ENCODE results near the gene MED12L.

Gene MED12L

DNA sequence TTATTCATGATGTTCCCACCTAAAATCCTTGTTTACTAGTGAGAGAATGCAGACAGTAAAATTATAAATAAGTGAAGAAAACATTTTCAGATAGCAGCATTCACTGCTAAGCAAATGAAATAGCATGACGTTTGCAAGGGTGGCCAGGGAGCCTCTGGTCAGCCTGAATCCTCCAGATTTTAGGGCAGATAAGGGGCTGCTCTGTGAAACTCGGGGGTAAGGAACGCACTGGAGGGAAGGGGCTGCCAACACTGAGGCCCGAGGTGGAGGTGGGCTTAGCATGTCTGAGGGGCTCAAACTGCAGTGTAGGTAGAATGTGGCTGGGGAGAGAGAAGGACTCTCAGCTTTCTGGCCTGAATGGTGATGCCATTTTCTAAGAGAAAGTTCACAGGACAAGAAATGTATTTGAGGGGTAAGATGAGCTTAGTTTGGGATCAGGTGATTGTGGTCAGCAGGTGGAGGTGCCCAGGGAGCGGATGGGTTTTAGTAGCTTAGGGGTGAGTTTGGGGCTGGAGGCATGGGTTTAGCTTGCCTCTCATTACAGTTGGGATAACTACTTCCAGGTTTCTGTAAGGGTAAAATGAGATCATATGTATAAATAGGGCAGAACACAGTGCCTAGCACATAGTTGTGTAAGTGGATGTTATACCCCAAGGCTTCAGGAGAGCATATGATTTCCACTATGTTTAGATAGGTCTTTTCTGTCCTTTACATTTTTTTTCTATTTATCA is 97.0 kb downstream of the MED12L start:
- DNase-seq, result no peak

DNA sequence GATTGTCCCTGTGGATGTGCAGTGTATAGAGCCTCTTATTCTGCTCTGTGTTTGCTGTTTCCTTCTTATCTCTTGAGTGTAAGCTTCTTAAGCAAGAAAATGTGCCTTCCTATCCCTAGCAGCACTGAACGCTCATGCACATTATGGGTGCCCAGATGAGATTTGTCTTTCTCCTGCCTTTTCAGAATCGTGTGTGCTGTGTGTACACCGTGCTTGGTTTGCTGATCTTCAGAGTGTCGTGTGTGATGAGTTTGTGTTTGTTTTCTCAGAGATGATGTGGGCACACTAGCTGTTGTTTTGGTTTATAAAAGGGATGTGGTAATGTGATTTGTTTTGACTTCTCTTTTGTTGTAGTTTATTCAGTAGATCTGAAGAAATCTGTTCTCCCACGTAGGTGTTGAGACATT is 97.8 kb downstream of the MED12L start:
- DNase-seq, result no peak

DNA sequence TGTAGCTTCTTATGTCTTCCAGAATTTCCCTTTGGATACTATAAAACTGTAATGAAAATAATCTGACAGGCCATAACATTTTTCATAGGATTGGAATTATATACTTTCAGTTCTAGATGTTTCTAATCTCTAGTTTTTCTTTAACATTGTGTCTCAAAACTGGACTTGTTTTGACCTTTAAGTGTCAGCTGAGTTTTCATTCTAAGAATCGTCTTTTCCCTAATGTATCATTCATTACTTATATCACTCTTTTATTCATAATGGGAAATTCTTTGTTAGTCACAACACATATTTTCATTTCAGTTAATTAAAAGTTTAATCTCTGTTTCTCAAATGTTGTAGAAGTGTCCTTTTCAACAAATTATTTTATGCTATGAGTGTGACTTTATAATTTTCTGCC is 105.6 kb downstream of the MED12L start:
- DNase-seq, result no peak

DNA sequence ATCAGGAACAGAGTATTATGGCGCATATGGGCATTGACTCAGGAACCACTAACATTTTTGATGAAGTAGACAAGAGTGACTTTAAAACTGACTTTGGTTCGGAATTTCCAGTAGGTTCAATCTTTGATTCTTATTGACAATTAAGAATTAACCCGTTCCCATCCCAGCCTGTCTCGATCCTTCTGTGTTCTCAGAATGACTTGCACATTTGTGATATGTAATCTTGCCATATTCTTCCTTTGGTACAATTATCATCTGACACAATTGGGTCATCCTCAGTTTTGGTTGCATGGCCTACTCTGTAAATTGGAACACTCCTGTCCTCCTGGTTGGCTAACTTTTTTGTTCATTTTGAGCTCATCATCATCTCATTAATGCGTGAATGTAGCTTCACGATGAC is 107.1 kb downstream of the MED12L start:
- no peak for DNase-seq

DNA sequence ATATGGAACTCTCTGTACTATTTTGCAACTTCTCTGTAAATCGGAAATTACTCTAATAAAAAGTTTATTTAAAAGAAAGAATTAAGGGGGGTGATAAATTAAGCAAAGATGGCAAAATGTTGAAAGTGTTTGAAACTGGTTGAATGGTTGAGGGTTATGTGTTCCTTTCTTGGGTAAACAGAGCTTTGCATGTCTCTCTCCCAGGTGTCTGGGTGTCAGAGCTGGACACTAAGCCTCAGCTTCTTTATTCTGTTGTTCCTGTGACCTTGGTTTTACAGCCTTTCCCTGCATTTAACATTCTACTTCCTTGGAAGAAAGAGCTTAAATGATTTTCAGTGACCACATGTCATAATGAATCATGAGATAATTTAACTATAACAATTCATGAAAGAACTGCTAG is 110.4 kb downstream of the MED12L start:
- DNase-seq, result no peak

DNA sequence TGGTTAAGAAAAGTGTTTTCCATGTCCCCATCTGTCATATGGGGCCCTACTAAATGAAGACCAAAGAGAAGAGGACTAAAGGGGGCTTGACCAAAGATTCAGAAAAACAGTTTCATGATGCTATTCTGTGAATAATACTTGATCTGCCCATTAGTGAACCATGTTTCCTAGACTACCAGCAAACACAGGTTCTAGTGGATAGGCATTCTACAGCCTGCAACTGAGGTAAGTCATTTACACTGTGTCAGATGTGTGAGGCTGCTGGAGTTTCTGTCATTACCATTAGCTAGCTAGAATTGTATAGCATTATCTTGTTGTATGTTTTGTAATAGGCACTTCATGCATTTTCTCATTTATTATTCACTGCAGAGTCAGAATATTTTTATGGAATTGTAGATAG is 111.0 kb downstream of the MED12L start:
- no peak for DNase-seq

DNA sequence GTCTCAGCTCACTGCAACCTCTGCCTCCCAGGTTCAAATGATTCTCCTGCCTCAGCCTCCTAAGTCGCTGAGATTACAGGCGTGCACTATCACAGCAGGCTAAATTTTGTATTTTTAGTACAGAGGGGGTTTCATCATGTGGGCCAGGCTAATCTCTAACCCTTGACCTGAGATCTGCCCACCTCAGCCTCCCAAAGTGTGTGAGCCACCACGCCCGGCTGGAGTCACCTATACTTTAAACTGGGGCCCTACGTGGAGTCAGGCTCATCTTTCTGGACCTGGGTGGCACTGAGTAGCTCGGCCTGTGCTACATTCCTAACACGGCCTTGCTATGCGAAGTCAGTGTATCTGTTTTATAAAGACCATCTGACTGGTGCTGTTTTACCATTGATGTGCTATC is 111.8 kb downstream of the MED12L start:
- no peak for DNase-seq

DNA sequence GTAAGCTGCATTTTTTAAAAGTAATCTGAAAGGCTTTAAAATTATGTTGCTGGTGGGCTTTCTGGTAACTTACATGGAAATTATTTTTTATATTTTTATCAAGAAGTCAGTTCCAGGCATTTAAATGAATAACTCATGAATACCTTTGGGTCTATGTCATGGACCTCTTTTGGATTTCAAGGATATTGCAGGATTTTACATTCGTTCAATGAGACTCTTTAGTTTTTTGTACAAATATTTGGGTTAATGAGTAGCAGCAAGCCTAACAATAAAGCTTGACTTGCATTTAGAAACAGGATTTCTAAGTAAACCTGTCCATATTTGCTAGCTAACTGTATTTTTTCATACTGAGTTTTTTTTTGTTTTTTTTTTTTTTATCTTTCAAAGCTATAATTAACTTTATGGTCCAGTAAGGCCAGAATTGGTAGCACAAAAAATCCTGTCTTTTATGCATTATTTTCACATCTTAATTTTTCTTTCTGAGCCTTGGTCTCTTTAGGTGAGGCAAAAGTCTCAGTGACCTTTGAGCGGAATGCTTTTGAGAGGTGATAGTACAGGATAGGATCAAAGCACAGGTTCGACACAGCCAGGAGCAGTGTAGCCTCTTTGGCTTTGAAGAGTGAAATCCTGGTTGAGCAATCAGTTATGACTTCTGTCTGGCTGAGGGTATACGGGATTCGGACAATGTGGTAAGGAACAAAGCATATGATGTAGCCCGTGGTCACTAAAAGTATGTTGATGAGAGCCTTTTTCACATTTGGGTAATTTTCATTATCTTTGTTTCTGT is 112.7 kb downstream of the MED12L start:
- DNase-seq, result no peak

DNA sequence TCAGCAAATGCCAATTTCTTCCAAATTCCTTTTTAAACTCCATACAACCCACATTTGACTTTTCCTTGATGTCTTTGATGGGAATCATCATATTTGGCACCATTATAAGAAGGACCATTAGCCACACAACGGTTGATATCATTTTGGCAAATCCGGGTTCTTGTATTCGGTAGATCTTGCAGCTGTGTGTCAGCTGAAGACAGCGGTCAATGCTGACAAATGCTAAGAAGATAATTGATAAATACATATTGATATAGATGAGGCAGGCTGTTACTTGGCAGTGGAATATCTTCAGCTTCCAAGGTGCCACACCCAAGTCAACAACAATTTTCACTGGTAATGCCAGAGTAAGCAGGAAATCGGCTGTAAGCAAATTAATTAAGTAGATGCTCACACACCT is 113.4 kb downstream of the MED12L start:
- no peak for DNase-seq

DNA sequence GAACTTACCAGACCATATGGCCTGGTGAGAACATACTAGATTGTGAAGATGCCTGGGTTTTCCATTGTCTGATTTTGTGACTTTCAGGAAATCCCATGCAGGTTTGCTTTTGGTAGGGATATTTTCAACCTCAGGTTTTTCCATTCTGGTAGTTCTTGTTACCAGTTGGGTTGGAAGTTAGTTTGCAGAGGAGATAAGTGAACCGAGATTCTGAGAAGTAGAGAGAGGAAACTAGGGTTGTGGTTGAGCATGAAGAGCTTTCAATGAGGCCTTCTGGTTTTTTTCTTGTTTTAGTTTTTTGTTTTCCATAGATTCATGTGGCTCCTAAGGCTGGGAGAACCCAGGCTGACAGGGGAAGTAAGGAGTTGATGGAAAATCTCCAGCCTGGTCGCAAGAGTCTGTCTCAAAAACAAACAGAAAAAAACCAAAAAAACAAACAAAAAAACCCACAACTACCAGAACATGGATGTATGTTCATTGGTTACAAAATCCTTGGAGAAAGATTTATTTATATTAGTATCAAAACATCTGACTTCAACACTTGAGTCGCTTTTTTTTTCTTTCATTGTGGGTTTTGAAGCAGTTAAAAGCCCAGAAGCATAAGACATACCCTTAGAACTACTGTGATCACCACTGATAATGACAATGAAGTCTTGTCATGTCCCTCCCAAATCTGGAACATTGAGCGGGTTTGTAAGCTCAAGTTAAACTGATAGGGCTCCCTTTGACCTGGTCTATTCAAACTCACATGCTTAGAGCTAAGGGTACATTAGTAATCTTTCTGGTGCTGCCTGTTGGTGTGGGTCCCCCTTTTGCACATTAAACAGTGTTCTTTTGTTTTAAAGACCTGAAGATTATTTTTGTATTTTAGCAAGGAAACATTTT is 114.3 kb downstream of the MED12L start:
- no peak for DNase-seq

DNA sequence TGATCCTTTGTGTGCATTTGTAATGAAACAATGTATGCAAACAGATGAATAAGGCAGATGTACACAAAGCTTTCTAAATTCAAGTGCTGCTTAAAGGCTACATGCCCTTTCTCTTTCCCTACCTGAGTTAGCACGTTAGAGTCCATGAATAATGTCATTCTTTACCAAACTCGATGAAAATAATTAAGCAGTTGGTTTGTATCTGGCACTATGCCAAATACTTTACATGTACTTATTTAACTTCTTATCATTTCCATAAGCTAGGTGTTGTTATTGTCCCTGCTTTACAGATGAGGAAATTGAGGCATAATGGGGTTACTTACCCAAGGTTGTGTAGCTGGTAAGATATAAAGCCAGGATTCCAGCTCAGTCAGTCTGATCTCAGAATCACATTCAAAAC is 115.1 kb downstream of the MED12L start:
- no peak for DNase-seq

DNA sequence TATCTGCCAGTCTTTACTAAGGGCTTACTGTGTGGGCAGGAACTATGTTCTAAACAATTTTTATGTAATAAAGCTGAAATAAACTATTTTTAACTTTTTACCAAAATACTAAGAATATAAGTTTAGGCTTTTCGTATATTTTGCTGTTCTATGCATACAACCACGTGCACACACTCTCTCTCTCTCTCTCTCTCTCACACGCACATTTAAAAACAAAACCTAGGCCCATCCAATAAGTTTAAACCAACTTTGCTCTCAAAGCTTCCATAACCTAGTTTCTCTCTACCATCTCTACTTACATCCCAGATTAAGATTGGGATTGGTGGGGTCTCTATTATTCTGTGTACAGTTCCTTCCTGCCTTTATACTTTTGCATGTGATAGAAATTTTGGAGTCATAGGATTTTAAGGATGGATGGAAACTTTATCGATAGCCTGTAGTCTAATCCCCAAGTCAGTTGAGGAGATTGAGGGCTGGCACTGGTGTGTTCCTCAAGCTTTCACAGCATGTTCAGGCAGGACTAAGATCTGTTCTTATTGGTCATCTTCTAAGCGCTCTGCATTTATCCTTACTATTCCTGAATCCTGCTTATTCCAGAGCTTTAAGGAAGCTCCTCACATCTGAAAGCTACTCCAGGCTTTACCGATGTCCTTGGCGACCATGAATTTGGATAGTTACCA is 115.7 kb downstream of the MED12L start:
- DNase-seq, result no peak

DNA sequence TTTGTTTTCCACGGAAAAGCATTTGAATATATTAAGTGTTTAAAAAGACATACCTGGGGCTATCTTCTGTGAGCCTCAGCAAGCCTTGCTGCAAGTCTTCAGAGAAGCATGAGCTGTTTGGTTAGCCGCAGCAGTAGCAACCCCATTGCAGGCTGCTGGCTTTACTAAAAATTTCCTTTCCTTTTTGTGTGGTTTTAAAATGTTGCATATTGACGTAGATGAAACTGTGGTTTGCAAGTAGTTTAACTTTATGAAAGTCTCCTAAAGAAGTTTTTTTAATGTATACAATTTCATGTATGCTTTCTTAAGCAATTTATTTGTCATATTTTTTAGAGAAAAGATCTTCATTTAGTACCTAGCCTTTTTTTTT is 117.6 kb downstream of the MED12L start, which contains the start of gene GPR171:
Gene GPR171 (minus strand): TSS at position 166 of the 370 bp plus-strand sequence. CDS start 3,830 bp downstream, outside the sequence.
- peak; percentile 60 for DNase-seq

DNA sequence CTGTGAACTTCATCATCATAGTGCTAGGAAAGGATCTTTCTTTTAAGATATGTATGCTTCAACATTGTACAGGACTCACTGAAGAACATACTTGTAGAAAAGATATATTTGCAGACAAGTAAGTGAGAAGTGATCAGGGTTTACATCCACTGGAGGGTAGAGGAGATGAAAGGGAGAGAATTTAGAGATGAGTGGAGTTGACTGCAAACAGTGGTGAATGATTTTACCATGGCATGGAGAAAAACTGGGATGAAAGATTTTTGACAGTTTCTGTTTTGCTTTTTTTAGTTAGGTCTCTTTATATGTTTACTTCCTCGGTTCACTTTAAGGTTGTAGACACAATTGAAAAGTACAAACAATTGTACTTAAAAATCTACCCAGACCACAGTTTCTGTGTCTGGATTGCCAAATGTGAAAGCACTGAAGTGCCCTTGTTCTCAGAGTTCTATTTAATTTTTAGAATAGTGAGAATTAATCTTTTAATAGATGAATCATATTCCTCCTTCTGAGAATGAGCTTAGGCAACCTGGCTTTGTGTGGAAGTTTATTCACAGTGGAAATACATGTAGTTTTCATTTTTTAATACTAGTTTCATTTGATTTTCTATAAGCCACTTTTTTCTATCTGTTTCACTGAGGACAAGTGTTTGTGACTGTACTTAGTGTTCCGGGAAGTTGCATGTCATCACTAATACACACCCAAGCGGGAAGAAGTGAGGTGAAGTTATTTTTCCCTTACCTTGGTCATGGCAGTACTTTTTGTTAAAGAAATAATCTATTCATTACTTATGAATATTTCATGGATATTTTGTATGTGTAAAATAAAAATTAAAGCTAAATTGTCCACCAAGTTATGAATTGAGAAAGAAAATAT is 119.3 kb downstream of the MED12L start:
- no peak for DNase-seq

DNA sequence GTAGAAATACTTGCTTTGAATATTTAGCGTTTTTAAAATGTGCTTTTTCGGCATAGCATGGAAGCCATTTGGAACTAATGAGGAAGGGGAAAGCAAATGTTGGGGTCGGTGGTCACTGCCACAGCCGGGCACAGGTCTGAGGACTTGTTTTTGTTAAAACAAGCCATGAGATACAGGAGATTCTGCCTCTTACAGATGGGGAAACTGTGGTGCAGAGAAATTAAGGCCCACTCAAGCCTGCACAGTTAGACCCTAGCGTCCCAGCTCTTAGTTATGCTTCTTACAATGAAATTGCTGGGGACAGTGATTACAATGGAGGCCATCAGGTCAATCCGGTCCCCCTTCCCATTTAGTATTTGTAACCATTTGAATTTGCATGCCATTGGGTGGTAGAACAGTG is 120.0 kb downstream of the MED12L start:
- no peak for DNase-seq

DNA sequence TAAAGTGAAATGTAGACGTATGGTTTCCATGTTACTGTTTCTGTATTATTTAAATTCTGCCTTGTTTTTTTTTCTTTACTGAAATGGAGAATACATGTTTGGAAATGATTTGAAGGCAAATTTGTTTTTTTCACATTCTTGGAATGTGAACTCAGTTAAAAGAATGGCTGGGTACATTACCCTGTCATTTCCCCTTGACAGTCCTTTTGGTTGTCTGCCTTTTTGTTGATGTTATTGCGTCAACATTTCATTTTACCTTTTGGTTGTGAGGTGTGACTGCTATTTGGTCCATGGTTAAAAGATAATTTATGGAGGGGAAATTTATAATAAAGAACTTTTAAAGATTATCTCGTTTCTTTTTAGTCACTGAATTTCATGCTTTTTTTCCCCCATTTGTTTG is 120.7 kb downstream of the MED12L start:
- no peak for DNase-seq

DNA sequence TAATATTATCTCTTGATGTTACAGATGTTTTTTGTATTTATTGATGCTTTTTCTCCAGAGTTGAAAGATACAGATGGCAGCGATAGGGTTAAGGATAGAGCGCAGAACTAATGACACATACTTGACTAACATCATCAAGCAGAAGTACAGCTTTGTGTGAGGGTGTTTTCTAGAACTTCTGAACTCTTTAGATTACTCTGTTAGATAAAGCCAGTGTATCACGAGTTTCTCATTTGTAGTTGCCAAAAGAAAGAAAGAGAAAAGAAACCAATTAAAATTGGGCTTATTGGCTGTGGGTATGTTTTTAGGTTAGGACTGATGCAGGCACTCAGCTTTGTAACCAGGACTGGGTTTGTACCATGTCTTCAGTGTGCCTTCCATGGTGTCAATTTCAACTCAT is 124.2 kb downstream of the MED12L start:
- DNase-seq, result no peak

DNA sequence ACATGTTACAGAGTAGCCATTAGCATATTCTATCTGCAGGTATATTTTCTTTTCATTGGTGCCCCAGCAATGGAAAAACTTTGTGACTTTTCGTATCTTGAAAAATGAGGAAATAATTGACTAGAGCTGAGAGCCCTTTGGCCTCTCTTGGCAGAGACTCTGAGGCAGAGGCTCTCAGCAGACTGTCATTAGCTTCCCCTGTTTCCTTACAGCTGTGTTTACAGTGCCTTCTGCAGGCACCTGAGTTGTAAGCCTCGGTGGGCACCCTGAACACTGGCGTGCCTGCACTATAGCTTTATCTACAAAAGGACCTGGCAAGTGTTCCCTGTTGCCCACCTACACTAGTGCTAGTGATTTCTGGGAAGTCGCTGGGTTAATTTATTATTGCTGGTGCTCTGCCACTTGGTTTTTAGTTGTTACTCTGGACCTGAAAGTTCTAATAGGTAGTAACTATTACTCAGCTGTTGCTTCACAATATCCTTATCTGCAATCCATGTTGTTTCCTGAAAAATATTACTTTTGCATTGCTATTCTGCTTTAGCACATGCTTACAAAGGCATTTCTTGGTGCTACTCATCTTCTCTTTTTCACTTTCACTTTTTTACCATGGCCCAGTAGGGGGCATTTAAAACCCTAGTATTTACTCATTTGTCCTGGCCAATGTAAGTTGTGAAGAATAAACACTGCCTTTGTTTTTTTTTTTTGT is 125.4 kb downstream of the MED12L start:
- DNase-seq, result no peak

DNA sequence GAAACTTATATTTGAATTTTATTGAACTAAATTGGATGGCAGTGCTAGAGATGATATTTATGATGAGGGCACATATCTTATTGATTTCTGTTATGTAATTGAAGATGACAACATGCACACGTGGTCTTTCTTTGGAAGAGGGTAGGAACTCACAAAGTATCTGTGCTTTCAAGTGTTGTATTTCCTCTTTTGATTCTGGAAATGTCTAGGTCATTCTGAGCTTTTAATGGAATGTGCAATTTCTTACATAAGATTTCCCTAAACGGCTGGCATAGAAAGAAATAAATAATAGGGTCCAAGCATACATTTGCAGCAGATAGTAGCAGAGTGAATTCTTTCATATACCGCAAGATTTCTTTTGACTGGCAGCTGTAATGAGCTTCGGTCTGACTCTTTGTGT is 127.7 kb downstream of the MED12L start:
- no peak for DNase-seq

DNA sequence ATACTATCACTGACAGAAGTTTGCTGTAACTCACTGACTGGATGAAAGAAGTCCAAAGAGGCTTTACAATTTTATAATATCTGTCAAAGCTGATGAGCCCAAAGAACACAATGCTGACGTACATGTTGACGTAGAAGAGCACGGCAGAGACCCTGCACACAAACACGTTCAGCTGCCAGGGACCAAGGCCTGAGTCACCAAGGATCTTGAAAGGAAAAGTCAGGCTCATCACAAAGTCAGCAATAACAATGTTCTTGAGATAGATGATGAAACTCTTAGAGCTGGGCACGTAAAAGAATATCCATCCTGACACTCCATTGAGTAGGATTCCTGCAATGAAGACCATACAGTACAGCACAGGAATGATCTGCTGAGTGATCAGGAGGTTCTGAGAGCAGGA is 128.4 kb downstream of the MED12L start:
- DNase-seq, result no peak

DNA sequence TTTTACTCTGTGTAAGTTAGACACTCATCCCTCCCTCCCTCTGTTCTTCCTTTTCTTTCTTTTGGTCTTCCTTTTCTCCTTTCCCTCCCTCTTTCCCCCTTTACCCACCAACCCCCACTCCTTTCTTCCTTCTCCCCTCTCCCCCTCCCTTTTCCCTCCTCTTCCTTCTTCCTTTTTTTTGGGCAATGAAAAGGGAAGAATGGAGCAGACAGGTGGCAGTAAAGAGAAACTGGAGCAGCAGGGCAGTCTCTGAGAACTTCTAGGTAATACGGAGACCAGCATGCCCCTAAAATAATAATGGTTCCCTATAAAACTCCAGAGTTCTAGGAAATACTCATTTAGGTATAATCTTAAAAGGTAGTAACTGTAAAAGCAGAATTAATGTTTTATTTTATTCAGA is 129.0 kb downstream of the MED12L start:
- DNase-seq, result no peak

All from activated CD4-positive, alpha-beta T cell treated with anti-CD3 and anti-CD28 coated beads, Interleukin-2, amount 50 U/mL, for 1 hour (primary cell).